ENCODE results near the gene NUBP1. TPM values are rescaled to one million over a fixed set of nuclear protein-coding genes. Genes with fewer than 3 reads are reported as not detected.

The NUBP1 gene
- total and polyA plus RNA-seq, 9 of the 15 experiments (the other 6 are each of a cell fraction or from before 2014, with no cell fraction given): 17.2 to 55.1 (median 35.6) TPM

GRCh38 chr16:10808218-10808617 is 64.6 kb downstream of the NUBP1 start (continued):
- TF ChIP-seq ZBTB49 (CRISPR knock-in tag; IDR thresholded peaks at IDR 0.05; ENCODE audit: borderline replicate concordance): no peak
- no peak for TF ChIP-seq CTBP1 (IDR thresholded peaks at IDR 0.05; ENCODE audit: borderline replicate concordance)
- TF ChIP-seq KLF16 (IDR thresholded peaks at IDR 0.05): no peak

- H3K27ac ChIP-seq (ENCODE audit: extremely low read depth, low read depth, low read length): no peak overlapping the region
- ChIA-PET POLR2A (interaction anchor here (1.1 kb wide), 1 partner anchor 9 kb away, joined by 3 read pairs; no protein-coding TSS in a partner anchor), CTCF (ENCODE audit: low intra/inter-chr PET ratio) (interaction anchor here (0.7 kb wide), 1 partner anchor 11 kb away, joined by 3 read pairs; no protein-coding TSS in a partner anchor)
- H2AFZ ChIP-seq (ENCODE audit: low read depth, low read length): no peak overlapping the region
- DNase-seq (ENCODE audit: extremely low read depth in 1 of 4, low spot score in 3 of 4) (no peak), FAIRE-seq (no peak), ATAC-seq (no peak)
- no peaks in the 10 kb centered on the region for H3K4me1 ChIP-seq (replicated peaks in 1 of 2; ENCODE audit: control insufficient read depth in 2 of 2, insufficient read depth in 2 of 2, low read length in 2 of 2)
- in situ Hi-C loops (cut with MboI) (no loop called here), intact Hi-C loops (cut with micrococcal nuclease) (no loop called here)
- BruUV-seq (replicated peaks): no TSS peak
- H3K4me2 ChIP-seq (ENCODE audit: insufficient read depth, low read length): no peak overlapping the region
- 11% methylated on average over 3 of the region's 3 CpGs for WGBS (ENCODE audit: insufficient coverage, low coverage, missing lambda C conversion rate)
- no peaks in the 10 kb centered on the region for H4K20me1 ChIP-seq (replicated peaks; ENCODE audit: control insufficient read depth, insufficient read depth, low read length)
- no peaks in the 10 kb centered on the region for H3K36me3 ChIP-seq (ENCODE audit: control insufficient read depth, insufficient read depth, low read length)
- H3K27me3 ChIP-seq (ENCODE audit: control insufficient read depth in 2 of 2, insufficient read depth in 2 of 2, low read length in 2 of 2): peaks cover 5 to 51% of the 10 kb centered on the region in 2 experiments; a peak in 3 of 5 replicates
- no peak overlapping the region for H3K4me3 ChIP-seq
- no peaks in the 10 kb centered on the region for H3K9me3 ChIP-seq (replicated peaks; ENCODE audit: control insufficient read depth, insufficient read depth, low read depth, low read length)
- H3K9me1 ChIP-seq (ENCODE audit: control insufficient read depth, insufficient read depth, low read length): no peaks in the 10 kb centered on the region
- H3K79me2 ChIP-seq (ENCODE audit: control insufficient read depth, insufficient read depth, low read length): no peaks in the 10 kb centered on the region
- H3K9ac ChIP-seq (ENCODE audit: insufficient read depth in 1 of 2, low read depth in 2 of 2, low read length in 2 of 2): no peak overlapping the region
- no peak for TF ChIP-seq KAT2B (IDR thresholded peaks at IDR 0.05; ENCODE audit: low read depth, low read length)
- no peak for TF ChIP-seq ZNF766 (CRISPR knock-in tag; conservative IDR thresholded peaks at IDR 0.05)
- no peak for TF ChIP-seq ZNF318 (IDR thresholded peaks at IDR 0.05; ENCODE audit: borderline replicate concordance in 1 of 2, low read depth in 1 of 2)
- no peak for TF ChIP-seq ELK3 (CRISPR knock-in tag; IDR thresholded peaks at IDR 0.05)
- no peak for TF ChIP-seq RFX5 (IDR thresholded peaks at IDR 0.05; ENCODE audit: low read depth, low read length)
- TF ChIP-seq ESRRB (CRISPR knock-in tag; IDR thresholded peaks at IDR 0.05; ENCODE audit: borderline replicate concordance): no peak
Observed at GRCh38 chr16:10808850-10809249, 65.2 kb downstream of the NUBP1 start.

Measured in K562 (cell line).